HG02642 (cell line): ENCODE data around the gene TMEM50A.
"Not testable (repeated sequence)": the region's sequence is repeated elsewhere in the genome, so short reads cannot be mapped to it uniquely, and the experiment has no call there.

ENCODE experiments used
- ATAC-seq: cut with Tn5 transposase; IDR thresholded peaks from one replicate; pipeline ENCODE4 v1.9.1; 2021; ENCODE audit warnings: mild to moderate bottlenecking; ENCODE audit not compliant: unreplicated experiment, poor library complexity

TMEM50A gene

DNA sequence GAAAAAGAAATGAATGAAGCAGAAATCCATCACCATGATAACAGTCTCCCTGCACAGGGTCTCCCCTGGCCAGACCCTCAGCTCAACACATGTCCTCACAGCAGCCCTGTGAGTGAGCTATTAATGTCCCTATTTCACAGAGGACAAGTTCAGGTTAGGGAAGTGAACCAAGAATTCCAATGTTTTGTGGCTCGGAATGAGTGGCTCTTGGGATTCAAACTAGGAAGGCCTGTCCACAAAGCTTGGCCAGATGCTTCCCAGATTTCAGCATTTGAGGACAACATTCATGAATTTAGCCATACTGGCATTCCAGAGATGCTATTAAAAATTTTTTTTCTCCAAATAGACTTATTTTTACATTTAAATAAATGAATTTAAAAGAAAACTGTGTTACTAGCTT, 44.4 kb downstream of the TMEM50A start:
- ATAC-seq = not testable (repeated sequence)

DNA sequence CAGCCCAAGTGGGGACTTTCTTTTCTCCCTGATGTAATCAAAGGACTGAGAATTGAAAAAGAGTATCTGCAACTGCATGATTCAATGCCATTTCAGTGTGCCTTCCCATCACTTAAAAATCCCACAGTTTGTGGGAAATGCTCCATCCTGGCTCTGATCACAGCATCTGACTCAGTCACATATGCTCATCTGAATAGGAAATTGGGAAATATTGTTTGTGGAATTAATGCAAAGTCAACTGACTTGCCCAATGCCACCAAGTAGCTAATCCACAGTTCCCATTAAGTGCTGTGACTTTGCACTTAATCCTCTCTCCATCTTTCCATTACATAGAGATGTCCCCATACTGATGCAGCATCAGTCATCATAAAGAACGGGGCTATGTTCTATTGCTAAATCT, 45.0 kb downstream of the TMEM50A start:
- not testable (repeated sequence) for ATAC-seq

DNA sequence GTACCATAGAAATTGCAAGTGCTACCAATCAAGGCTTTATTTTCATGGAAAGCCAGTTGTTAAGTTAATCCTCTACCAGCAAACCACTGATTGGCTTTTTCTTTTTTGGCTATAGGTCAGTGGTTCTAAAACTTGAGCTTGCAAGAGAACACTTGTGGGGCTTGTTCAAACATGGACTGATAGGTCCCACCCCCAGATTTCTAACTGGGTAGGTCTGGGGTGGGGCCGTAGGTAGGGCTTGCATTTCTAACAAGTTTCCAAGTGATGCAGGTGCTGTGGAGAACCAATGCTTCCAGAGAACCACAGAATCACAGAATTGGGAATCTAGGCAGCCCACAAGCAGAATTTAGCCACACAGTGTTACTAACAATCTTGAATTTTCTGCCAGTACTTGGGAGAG, 45.7 kb downstream of the TMEM50A start:
- ATAC-seq = not testable (repeated sequence)

DNA sequence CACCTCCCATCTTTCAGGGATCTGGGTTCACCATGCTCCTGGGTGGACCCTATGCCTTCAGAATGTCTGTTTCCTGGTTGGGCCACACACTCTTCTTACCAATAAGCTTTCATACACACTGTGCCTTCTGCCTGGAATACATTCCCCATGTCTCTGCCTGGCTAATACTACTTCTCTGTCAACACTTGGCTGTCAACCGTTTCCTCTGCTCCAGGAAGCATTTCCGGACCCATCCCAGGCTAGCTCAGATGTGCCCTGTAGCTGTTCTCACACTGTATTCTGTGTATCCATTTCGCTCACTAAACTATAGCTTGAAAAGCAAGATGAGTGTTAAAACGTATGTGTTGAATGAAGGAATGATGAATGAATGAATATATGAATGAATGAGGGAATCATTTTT, 49.0 kb downstream of the TMEM50A start:
- ATAC-seq = not testable (repeated sequence)

DNA sequence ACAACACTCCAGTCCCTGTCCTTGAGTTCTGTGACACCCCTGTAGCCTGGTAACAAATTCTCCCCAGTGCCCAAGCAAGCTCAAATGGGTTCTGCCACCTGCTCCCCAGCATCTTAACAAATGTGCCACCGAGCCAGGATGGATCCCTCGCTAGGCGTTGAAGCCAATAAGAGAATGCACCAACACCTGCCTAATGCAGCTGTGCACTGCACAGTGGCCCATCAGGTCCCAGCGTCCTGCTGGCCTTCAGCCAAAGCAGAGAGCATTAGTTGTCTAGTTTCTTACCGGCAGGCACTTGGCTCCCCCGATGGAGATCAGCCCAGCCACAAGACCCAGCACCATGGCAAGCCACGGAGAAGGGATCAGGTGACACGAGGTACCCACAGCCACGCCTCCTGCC, 50.6 kb downstream of the TMEM50A start:
- ATAC-seq = not testable (repeated sequence)

DNA sequence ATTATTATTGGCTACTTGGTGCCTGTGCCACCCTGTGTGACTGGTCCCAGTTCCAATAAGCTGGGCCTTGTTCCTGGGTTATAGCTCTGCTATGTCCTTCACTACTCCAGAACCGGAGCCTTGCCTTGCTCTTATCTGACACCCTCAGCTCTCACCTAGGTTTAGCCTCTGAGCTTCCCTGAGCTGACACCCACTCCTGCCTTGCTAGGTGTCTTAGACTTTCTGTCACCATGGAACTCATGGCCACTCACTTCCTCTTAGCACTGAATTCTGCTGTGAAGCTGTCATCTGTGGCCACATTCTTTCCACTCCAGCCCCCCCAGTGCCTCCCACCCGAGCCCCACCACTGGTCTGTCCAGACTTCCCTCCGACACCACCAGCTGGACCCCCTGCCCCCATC, 51.6 kb downstream of the TMEM50A start:
- not testable (repeated sequence) for ATAC-seq

DNA sequence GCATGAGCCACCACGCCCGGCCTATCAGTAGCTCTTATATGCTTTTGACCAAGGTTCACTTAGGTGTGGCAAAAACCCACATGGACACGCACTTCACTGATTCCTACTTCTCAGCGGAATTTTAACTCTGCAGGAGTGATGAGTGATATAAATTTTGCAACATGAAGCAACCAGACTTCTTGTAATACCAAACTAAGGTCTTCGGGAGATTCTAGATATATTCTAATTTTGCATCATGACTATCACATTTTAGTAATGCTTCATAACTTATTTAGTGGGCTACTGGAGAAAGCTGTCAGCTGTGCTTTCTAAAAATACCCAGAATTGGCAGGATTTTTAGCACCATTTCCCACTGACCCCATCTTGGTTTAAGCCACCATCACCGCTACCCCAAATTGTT, 54.7 kb downstream of the TMEM50A start:
- no peak for ATAC-seq

DNA sequence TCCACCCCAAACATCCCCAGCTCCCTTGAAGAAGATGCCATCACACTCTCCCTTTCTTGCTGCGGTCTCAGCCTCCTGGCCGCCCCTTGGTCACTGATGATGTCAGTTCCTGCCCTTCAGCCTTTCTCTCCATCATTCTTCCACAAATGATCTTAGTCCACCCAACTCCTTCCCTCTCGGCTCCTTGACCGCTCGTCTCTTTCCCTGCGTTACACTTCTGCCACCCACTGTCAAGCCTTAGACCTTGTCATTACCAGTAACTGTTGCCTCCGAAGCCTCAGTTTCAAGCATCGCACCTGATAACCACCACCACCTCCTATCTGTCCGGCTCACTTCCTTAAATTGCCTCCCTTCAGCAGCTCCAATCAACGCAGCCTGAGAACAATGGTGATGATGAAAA, 59.4 kb downstream of the TMEM50A start:
- ATAC-seq = not testable (repeated sequence)

DNA sequence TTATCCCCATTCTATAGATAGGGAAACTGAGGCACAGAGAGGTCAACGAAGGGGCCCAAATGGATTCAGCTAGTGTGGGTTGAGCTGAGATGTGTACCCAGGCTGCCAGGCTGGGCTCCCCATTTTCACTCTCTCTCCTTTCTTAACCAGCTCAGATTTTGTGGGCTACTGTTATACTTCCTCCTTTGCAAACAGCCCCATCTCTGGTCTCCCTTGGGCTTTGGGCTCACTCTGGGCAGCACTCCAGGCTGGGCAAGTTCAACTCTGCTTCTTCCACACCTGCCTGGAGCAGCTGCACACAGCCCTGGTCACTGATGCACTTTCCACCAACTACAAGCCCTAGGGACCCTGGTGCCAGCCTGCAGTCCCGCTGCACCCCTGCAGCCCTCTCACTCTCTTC, 59.9 kb downstream of the TMEM50A start:
- ATAC-seq = not testable (repeated sequence)

DNA sequence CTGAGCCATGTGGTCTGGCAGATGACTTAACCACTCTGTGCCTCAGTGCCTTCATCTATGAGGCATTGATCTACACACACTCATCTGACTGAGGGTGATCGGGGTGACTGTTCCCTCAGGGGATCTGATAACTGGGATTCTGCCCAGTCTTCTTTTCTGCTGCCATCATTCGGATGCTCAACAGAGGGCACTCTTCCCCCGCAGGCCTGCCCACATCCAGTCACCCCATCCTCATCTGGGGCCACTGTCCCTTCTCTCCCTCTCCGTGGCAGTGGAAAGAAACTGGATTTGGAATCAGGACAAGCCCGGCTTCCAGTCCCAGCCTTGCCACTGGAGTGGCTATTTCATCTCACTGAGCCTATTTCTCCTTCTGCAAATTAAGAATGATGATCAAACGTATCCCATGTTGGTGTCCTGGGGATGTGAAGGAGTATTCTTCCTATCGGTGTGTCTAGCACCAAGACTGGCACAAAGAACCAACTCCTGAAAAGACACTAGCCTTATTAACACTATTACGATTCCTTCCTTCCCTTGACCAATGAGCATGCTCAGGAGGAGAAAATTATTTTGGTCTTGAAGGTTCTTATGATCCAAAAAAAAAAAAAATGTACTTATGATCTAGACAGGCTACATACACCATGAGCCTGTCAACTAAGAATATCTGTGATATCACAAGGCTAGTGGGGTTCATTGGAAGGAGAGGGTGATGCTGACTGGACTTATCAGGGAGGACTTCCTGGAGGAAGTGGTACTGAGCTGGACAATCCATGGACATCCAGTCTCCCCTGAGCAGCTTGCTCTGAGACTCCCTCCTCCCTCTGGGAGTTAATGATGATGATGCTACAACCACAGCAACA, 65.0 kb downstream of the TMEM50A start:
- not testable (repeated sequence) for ATAC-seq

DNA sequence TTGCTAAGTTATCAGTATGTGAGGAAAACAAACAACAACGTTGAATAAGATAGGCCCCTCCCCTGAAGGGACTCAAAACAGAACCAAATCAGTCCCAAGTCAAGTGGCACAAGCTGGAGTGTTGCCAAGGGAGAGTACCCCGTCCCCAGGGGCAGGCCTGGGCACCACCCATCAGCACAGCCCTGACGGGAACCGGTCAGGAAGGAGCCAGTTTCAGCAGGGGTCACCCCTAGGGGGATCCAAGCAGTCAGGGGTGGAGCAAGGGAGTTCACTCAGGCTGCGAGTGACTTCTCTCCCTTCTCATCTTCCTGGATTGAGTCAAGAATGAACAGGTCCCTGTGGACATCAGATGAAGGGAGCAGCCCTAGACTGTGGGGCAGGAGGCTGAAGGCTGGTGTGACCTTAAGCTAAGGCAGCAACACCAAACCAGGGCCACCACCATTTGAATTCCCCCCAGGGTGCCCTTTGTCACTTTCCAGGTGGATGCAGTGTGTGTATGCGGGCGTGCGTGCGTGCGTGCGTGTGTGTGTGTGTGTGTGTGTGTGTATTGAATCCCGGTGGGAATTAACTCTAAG, 67.7 kb downstream of the TMEM50A start:
- not testable (repeated sequence) for ATAC-seq

DNA sequence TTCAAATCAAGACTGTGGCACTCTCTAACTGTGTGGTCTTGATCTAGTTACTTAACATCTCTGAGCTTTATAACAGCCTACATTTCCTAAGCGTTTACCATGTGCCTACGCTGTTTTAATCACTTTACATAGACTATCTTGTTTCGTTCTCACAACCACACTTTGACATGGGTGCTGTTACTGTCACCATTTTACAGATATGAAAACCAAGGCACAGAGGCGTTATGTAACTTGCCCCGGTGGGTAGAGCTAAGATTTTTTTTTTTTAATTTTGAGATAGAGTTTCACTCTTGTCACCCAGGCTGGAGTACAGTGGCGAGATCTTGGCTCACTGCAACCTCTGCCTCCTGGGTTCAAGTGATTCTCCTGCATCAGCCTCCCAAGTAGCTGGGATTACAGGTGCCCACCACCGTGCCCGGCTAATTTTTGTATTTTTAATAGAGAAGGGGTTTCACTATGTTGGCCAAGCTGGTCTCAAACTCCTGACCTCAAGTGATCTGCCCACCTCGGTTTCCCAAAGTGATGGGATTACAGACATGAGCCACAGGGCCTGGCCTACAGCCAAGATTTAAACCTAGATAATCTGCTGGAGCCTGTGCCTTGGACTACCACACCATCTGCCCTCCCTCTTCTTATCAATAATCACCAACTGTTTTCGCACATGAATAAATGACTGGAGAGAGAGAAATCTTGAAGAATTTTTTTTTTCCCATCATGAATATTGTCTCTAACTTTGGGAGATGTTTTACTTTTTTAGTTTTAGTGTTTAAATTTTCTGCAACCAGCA, 71.7 kb downstream of the TMEM50A start:
- not testable (repeated sequence) for ATAC-seq
